Measurements from ENCODE around the gene TNIP2. TPM values are rescaled to one million over a fixed set of nuclear protein-coding genes. Genes with fewer than 3 reads are reported as not detected.

TNIP2 gene
- total and polyA plus RNA-seq, 2 of the 13 experiments (the other 11 are each of a cell fraction or from before 2014, with no cell fraction given), result 25.6 to 38.0 TPM

DNA sequence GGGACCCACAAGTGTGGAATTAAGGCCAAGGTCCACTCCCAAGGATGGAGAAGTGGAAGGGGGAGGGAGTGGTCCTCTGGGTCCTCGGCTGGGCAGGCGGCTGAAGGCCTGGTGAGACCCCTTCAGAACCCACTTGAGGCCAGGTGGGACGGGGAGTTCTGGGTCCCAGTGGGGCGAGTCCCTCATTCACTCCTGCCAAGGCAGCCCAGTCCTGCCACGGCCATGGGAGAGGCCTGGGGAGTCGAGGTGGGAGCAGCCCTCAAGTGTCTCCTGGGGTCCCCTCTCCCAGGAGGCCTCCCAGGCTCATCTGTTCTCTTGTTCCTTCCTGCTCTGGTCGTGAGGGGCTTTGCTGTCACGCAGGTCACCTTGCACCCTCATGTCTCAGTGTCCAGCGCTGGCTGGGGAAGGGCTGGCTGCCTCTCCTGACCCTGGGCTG lies 30.7 kb upstream of the TNIP2 start:
- no peaks in the 10 kb centered on the region for H4K20me1 ChIP-seq (ENCODE audit: insufficient read depth, low read length)
- CTCF ChIA-PET (ENCODE audit: low intra/inter-chr PET ratio, low total read pairs), result no interaction called here
- no peaks in the 10 kb centered on the region for H3K79me2 ChIP-seq (ENCODE audit: insufficient read depth, low read length)
- BruUV-seq (replicated peaks), result no TSS peak
- H3K27me3 ChIP-seq (ENCODE audit: control insufficient read depth in 1 of 2, insufficient read depth in 2 of 2, low read length in 2 of 2), result no peaks in the 10 kb centered on the region
- FAIRE-seq, result no peak
- POLR2A ChIA-PET, result interaction anchor here (1.0 to 1.3 kb wide), 3 partner anchors 14 to 251 kb away, joined by 3 to 6 read pairs (median 3); no protein-coding TSS in a partner anchor
- in situ Hi-C loops (cut with HindIII; ENCODE audit: extremely low pct_ligation_motif_present, low pct_unique_long_range_greater_than_20kb) (no loop called here), intact Hi-C loops (cut with micrococcal nuclease; ENCODE audit: unreplicated experiment) (no loop called here)
- peaks cover 71% of the 10 kb centered on the region for H3K4me1 ChIP-seq (ENCODE audit: insufficient read depth, low read length)
- H3K9ac ChIP-seq (ENCODE audit: insufficient read depth, low read depth, low read length), result no peak overlapping the region
- ATAC-seq, result no peak
- H3K4me2 ChIP-seq (ENCODE audit: low read depth, low read length), result 0 out of 2 replicates have a peak overlapping the region, but pooled peaks have one; percentile 26
- no peaks in the 10 kb centered on the region for H3K9me3 ChIP-seq (ENCODE audit: low read length)
- no peak for DNase-seq (ENCODE audit: low spot score)
- H3K4me3 ChIP-seq (replicated peaks in 1 of 3; ENCODE audit: insufficient read depth in 1 of 3, low read depth in 2 of 3, low read length in 3 of 3), result no peak overlapping the region; a peak in 1 of 6 replicates
- H3K27ac ChIP-seq (ENCODE audit: extremely low read length, insufficient read depth, low read length), result no peak overlapping the region
- no peaks in the 10 kb centered on the region for H3K36me3 ChIP-seq (replicated peaks in 1 of 2; ENCODE audit: control insufficient read depth in 1 of 2, insufficient read depth in 2 of 2, low read length in 2 of 2)
- no peak for TF ChIP-seq ZNF775 (CRISPR knock-in tag; IDR thresholded peaks at IDR 0.05; ENCODE audit: borderline replicate concordance)
- TF ChIP-seq DPF2 (CRISPR knock-in tag; IDR thresholded peaks at IDR 0.05; ENCODE audit: borderline replicate concordance, low read depth), result no peak
- TF ChIP-seq CENPT (CRISPR knock-in tag; IDR thresholded peaks at IDR 0.05; ENCODE audit: low read depth), result no peak
- TF ChIP-seq HIVEP1 (CRISPR knock-in tag; IDR thresholded peaks at IDR 0.05), result no peak
- TF ChIP-seq, protein P1, sequence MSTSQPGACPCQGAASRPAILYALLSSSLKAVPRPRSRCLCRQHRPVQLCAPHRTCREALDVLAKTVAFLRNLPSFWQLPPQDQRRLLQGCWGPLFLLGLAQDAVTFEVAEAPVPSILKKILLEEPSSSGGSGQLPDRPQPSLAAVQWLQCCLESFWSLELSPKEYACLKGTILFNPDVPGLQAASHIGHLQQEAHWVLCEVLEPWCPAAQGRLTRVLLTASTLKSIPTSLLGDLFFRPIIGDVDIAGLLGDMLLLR (CRISPR knock-in tag; IDR thresholded peaks at IDR 0.05), result no peak
- TF ChIP-seq, protein P2, sequence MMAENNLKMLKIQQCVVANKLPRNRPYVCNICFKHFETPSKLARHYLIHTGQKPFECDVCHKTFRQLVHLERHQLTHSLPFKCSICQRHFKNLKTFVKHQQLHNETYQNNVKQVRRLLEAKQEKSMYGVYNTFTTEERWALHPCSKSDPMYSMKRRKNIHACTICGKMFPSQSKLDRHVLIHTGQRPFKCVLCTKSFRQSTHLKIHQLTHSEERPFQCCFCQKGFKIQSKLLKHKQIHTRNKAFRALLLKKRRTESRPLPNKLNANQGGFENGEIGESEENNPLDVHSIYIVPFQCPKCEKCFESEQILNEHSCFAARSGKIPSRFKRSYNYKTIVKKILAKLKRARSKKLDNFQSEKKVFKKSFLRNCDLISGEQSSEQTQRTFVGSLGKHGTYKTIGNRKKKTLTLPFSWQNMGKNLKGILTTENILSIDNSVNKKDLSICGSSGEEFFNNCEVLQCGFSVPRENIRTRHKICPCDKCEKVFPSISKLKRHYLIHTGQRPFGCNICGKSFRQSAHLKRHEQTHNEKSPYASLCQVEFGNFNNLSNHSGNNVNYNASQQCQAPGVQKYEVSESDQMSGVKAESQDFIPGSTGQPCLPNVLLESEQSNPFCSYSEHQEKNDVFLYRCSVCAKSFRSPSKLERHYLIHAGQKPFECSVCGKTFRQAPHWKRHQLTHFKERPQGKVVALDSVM (CRISPR knock-in tag; IDR thresholded peaks at IDR 0.05), result no peak
- peak; percentile 40; the same call in 1 of the 2 replicates for TF ChIP-seq MTA1 (CRISPR knock-in tag; IDR thresholded peaks at IDR 0.05; ENCODE audit: borderline replicate concordance)
- TF ChIP-seq ZNF143 (CRISPR knock-in tag; IDR thresholded peaks at IDR 0.05), result no peak
- H2AFZ ChIP-seq (ENCODE audit: low read length), result no peak overlapping the region
- WGBS (ENCODE audit: low lambda C conversion rate), result 55% methylated on average over 5 of the region's 9 CpGs
